Osteoblast (primary cell): ENCODE measurements around the gene BLOC1S5. TPM values are rescaled to one million over a fixed set of nuclear protein-coding genes. Genes with fewer than 3 reads are reported as not detected.

Experiments
- DNase-seq: peaks from one replicate; pipeline ENCODE4 v3.0.0; 2011; ENCODE audit warnings: low spot score, mixed read lengths; ENCODE audit not compliant: insufficient read length; ENCODE audit errors: missing footprints
- H2AFZ ChIP-seq: 2 replicates; pipeline ENCODE4 v1.6.0; 2011; ENCODE audit warnings: mild to moderate bottlenecking, low read length
- H3K27ac ChIP-seq: 2 replicates; pipeline ENCODE4 v1.5.1; 2011; ENCODE audit warnings: mild to moderate bottlenecking, low read depth, low read length, moderate library complexity
- H3K27me3 ChIP-seq: 2 replicates; pipeline ENCODE4 v1.6.0; 2012; ENCODE audit warnings: mild to moderate bottlenecking, control low read depth, inconsistent platforms, low read length, moderate library complexity; ENCODE audit not compliant: insufficient read depth
- H3K36me3 ChIP-seq: 2 replicates; pipeline ENCODE4 v1.5.1; 2011; ENCODE audit warnings: mild to moderate bottlenecking, low read length, control low read depth, moderate library complexity; ENCODE audit not compliant: insufficient read depth
- H3K4me1 ChIP-seq: 2 replicates; pipeline ENCODE4 v1.5.1; 2011; ENCODE audit warnings: mild to moderate bottlenecking, low read length, control low read depth, moderate library complexity; ENCODE audit not compliant: insufficient read depth
- H3K4me2 ChIP-seq: 2 replicates; pipeline ENCODE4 v1.6.0; 2011; ENCODE audit warnings: mild to moderate bottlenecking, low read length; ENCODE audit not compliant: insufficient read depth
- H3K4me3 ChIP-seq: fragments of 200-600 bp; sonication (generic); 3 replicates; pipeline ENCODE4 v1.5.1; 2012; ENCODE audit warnings: mild to moderate bottlenecking, low read length, inconsistent platforms; ENCODE audit not compliant: insufficient read depth
- H3K79me2 ChIP-seq: 2 replicates; pipeline ENCODE4 v1.6.0; 2012; ENCODE audit warnings: mild to moderate bottlenecking, low read length, control low read depth, inconsistent platforms; ENCODE audit not compliant: insufficient read depth
- H3K9me3 ChIP-seq: 2 replicates; pipeline ENCODE4 v1.5.1; 2011; ENCODE audit warnings: low read depth, low read length, control low read depth
- H4K20me1 ChIP-seq: 2 replicates; pipeline ENCODE4 v1.6.0; 2012; ENCODE audit warnings: mild to moderate bottlenecking, low read length, control low read depth; ENCODE audit not compliant: insufficient read depth
- total RNA-seq: library from RNA; depleted of rRNA; stranded (reverse); fragments of >200 nt; gene quantifications from 2 replicates; pipeline ENCODE4 v1.2.3, GENCODE V29; 2012
- TF ChIP-seq, protein P1 (sequence below): IDR thresholded peaks from 2 replicates; pipeline ENCODE4 v1.5.1; 2011; ENCODE audit warnings: mild to moderate bottlenecking, low read depth, low read length, moderate library complexity; ENCODE audit errors: extremely low read depth

The BLOC1S5 gene
- total RNA-seq, 1 donor: 14.1 TPM

DNA sequence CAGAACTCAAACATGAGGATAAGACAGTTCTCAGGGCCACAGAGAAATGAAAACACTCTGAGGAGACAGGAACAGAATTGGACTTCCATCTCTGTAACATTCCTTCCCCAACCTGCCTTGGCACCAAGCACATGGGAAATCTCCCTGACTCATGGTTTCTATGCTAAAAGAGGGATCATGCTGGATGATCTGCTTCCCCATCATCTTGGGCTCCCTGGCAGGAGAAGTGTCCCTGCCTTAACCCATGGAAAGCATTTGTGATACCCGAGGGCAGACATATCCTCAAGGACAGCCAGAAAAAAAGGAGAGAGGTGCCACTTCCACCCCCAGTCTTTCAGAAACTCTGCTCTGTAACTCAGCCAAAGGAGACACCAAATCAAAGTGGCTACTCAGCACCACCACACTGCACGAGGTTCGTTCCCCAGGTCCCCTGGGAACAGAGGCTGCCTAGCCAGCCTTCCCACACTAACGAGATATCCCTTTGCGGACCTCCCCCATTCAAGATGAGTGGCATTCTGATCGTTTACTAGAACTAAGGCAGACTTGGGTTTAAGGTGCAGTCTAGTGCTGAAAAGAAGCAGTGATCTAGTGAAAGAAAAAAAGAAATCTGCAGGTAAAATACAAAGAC, 34.8 kb downstream of the BLOC1S5 start:
- Histone ChIP-seq H2AFZ (peak overlapping the region; percentile 7), H3K9me3 (no peaks in the 10 kb centered on the region), H3K27ac (peak overlapping the region; percentile 31), H3K4me2 (peak overlapping the region; percentile 49), H4K20me1 (no peaks in the 10 kb centered on the region), H3K36me3 (no peaks in the 10 kb centered on the region), H3K79me2 (peaks cover 19% of the 10 kb centered on the region), H3K4me3 (peak overlapping the region; percentile 11), H3K27me3 (no peaks in the 10 kb centered on the region), H3K4me1 (peaks cover 20% of the 10 kb centered on the region)
- TF ChIP-seq, protein P1, sequence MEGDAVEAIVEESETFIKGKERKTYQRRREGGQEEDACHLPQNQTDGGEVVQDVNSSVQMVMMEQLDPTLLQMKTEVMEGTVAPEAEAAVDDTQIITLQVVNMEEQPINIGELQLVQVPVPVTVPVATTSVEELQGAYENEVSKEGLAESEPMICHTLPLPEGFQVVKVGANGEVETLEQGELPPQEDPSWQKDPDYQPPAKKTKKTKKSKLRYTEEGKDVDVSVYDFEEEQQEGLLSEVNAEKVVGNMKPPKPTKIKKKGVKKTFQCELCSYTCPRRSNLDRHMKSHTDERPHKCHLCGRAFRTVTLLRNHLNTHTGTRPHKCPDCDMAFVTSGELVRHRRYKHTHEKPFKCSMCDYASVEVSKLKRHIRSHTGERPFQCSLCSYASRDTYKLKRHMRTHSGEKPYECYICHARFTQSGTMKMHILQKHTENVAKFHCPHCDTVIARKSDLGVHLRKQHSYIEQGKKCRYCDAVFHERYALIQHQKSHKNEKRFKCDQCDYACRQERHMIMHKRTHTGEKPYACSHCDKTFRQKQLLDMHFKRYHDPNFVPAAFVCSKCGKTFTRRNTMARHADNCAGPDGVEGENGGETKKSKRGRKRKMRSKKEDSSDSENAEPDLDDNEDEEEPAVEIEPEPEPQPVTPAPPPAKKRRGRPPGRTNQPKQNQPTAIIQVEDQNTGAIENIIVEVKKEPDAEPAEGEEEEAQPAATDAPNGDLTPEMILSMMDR: no peak
- no peak for DNase-seq

DNA sequence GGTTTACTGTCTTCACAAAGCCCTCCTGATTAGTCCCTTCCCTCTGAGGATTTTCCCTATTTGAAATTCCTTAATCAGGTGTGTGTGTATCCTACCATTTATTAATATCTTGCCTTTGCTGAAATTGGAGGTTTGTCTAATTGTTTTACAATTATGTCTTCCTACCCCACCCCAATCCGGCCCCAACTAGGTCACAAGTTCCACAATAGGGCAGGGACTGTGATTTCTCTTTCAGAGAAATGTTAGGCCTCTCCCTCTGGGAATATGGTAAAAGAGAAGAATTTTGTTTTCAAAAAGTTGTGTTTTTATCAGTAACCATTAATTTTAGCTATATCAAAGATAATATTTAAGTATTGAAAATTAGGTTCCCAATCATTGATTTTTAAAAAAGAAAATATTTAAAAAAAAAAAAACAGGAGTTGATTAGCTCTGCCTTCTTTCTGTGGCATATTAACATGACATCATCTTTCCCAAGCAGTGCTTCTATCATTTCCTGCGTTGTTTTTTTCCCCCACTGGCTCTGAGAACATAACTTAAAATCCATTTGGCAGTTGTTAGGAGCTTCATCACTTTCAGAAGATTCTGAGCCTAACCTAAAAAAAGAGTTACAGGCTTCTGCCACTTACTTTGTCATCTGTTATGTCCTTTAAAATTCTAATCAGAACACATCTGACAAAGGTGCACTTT, 36.1 kb downstream of the BLOC1S5 start:
- TF ChIP-seq, protein P1: no peak
- no peak overlapping the region for H3K4me2 ChIP-seq
- no peaks in the 10 kb centered on the region for H3K9me3 ChIP-seq
- no peaks in the 10 kb centered on the region for H3K27me3 ChIP-seq
- DNase-seq: peak; percentile 21
- H2AFZ ChIP-seq: no peak overlapping the region
- peaks cover 19% of the 10 kb centered on the region for H3K79me2 ChIP-seq
- no peak overlapping the region for H3K4me3 ChIP-seq
- peaks cover 20% of the 10 kb centered on the region for H3K4me1 ChIP-seq
- peak overlapping the region; percentile 31 for H3K27ac ChIP-seq
- no peaks in the 10 kb centered on the region for H3K36me3 ChIP-seq
- no peaks in the 10 kb centered on the region for H4K20me1 ChIP-seq

DNA sequence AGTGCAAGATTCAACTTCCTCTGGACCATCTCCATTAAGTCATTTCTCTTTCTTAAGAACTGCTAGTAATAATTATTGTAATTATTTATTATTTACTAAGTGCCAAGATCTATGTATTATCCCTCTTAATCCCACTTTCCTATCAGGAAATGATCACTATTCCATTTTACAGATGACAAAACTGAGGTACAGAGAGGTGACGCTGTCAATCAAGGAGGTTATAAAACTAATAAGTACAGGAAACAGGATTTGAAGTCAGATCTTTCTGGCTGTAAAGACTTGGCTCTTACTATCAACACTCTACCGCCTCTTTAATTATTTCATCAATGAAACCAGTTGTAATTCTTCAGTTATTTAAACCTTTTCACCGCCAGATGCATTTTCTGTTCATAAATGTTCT, 37.4 kb downstream of the BLOC1S5 start:
- Histone ChIP-seq H3K4me3 (no peak overlapping the region), H3K27me3 (no peaks in the 10 kb centered on the region), H3K9me3 (no peaks in the 10 kb centered on the region), H3K36me3 (no peaks in the 10 kb centered on the region), H2AFZ (no peak overlapping the region), H3K4me1 (peaks cover 20% of the 10 kb centered on the region), H3K4me2 (no peak overlapping the region), H3K27ac (no peak overlapping the region), H4K20me1 (no peaks in the 10 kb centered on the region), H3K79me2 (peaks cover 17% of the 10 kb centered on the region)
- TF ChIP-seq, protein P1: no peak
- DNase-seq: no peak

DNA sequence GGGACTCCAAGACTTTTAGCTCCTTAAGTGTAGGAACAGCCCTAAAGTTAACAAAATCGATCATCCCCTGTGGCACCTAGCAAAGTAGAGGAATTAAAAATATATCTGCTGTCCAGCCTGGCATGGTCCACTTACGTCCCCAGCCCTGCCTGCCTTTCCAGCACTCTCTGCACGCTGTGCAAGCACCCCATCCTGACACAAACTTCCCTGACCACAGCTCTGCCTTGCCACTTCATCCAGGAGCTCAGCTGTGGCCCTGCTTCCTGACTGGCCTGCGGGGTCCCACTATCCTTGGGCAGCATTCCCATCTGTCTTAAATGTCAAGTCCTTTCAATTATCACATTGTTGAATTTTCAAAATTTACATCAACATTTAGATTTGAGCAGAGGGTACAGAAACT, 39.0 kb downstream of the BLOC1S5 start:
- no peaks in the 10 kb centered on the region for H3K36me3 ChIP-seq
- no peaks in the 10 kb centered on the region for H3K27me3 ChIP-seq
- TF ChIP-seq, protein P1: no peak
- H3K27ac ChIP-seq: no peak overlapping the region
- H3K4me2 ChIP-seq: no peak overlapping the region
- no peak overlapping the region for H3K4me3 ChIP-seq
- H2AFZ ChIP-seq: no peak overlapping the region
- DNase-seq: no peak
- H4K20me1 ChIP-seq: no peaks in the 10 kb centered on the region
- H3K4me1 ChIP-seq: peaks cover 20% of the 10 kb centered on the region
- H3K9me3 ChIP-seq: no peaks in the 10 kb centered on the region
- peaks cover 7% of the 10 kb centered on the region for H3K79me2 ChIP-seq
